Activated CD4-positive, alpha-beta T cell treated with anti-CD3 and anti-CD28 coated beads for 48 hours (primary cell): ENCODE measurements around the gene ME2.
A peak's percentile ranks its signal among the peaks of the same experiment; 100 is the strongest.
"Not testable (repeated sequence)": the region's sequence is repeated elsewhere in the genome, so short reads cannot be mapped to it uniquely, and the experiment has no call there.

ENCODE experiments used
- DNase-seq: peaks from one replicate; pipeline ENCODE4 v3.0.0-alpha.2; 2020

Gene ME2

DNA sequence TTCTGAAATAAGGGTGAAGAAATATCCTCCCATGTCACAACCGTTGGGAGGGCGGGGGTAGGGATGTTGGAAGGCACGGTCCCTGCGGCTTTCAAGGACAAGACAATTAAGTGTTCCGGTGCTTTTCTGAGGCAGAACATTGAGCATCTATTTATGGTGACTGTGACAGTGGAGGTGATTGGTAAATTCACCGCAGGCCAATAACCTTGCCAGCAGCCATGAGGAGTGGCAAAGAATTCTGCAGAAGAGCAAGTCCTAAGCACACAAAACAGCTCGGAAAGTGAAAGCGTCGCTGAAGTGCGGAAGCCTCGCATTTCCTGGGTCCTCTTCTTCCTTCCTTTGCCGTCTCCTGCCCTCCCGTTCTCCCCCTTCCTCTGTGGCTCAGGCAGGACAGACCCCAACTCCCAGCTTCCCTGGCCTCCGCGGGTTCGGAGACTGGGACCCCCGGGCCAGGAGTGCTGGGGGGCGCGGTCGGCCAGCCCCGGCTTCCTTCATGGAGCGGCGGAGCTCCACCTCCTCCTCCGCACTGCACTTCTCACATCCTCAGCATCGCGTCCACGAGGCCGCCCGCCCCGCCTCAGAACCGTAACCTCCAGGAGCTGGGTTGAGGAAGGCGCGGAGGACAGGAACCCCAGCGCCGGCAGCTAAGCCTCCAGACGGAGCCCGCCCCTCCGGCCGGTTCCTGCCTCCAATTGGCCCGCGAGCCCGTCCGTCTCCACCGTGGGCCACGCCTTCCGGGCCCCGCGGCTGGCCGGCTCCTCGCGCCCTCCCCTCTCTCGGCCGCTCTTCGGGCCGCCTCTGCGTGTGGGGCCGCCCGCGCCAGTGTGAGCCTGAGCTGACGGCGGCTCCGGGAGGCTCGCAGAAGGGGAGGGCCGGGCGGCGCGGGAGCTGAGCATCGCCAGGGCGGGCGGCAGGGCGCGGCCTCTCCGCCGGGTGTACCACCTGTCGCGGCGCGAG lies at the start of gene ME2:
Gene ME2, plus strand, starts transcription at position 774 of the 957 bp plus-strand sequence. CDS start 16,703 bp downstream, outside the sequence.
- DNase-seq, result peak; percentile 95

DNA sequence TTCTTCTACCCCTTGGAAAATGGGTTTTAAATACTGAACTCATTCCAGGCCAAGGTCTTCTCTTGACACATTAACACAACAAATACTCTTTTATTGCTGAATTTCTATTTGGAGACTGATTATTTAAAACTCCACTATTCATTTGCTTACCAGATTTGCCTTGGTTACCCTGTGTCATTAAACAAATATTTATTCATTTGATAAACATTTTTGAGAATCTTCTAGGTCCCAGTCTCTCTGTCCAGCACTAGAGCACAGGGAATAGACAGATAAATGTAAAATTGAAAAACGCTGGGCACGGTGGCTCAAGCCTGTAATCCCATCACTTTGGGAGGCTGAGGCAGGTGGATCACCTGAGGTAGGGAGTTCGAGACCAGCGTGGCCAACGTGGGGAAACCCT lies 49.3 kb upstream of the ME2 start:
- DNase-seq, result no peak

DNA sequence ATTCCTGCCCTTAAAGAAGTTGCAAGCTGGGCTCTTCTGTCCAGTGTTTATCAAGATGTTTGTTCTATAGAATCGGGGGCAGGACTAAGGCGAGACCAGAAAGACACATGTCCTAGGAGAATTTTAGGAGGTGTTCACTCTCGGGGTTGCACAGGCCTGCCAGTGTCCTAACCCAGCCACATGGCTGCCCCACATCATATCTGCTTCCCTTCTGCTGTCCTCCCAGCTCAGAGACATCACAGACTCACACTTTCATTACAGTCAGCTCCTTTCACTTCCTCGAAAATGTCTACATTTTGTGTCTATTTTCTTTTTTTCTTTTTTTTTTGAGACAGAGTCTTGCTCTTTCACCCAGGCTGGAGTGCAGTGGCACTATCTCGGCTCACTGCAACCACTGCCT lies 48.4 kb upstream of the ME2 start:
- no peak for DNase-seq

DNA sequence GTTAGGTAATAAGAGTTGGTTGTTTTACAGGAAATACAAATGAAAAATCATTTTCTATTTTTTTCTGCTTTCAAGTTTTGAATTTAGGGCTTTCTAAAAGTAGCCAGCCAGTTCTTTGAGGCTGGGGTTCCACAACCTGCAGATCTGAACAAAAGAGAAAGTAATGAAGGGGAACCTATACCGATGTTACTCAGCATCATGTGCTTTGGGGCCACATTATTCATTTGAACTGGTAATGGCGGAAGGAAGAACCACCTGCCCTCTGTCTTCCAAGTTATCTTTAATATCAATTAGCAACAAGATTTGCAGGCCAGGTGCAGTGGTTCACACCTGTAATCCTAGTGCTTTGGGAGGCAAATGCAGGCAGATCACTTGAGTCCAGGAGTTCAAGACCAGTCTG lies 46.2 kb upstream of the ME2 start:
- no peak for DNase-seq

DNA sequence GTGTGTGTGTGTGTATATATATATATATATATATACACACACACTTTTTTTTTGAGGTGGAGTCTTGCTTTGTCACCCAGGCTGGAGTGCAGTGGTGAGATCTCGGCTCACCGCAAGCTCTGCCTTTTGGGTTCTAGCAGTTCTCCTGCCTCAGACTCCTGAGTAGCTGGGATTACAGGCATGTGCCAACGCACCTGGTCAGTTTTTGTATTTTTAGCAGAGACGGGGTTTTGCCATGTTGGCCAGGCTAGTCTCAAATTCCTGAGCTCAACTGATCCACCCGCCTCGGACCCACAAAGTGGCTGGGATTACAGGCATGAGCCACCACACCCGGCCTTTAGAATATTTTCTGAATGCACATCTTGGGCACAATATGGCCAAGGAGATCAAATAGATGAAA lies 45.4 kb upstream of the ME2 start:
- not testable (repeated sequence) for DNase-seq

DNA sequence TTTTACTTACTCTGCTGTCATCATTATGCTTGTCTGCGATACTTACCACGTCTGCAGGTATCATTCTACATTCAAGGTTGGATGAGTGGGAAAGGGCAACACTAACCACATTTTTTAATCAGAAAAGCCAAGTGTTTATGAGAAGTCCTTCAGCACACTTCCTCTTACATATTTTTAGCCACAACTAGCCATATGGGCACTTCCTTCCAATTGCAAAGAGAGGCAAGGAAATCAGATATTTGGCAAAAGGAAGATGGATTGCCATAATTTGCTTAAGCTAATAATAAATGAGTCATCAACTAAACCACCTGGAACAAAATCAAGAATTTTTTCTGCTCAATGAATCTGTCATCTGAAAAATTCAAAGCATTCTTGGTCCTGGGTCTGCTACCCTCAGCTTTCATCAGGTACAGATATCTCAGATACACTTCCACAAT lies 42.4 kb upstream of the ME2 start:
- no peak for DNase-seq

DNA sequence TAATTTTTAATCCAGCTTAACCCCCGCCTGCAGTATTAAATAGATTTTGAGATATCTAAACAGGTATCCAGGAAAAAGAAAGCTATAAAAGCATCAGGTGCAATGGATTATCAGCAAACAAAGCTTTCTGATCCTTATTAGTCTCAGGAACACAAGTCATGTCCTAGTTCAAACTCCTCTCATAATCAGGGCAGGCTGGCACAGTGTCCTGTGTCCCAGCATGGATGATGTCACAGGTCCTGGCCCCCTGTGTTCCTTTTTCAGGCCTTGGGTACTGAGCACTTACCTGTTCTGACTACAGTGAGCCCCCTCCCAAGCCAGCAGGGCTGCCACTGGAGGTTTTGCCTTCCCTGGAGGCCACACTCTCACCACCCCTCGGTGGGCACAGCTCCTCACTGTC lies 39.6 kb upstream of the ME2 start:
- DNase-seq, result no peak

DNA sequence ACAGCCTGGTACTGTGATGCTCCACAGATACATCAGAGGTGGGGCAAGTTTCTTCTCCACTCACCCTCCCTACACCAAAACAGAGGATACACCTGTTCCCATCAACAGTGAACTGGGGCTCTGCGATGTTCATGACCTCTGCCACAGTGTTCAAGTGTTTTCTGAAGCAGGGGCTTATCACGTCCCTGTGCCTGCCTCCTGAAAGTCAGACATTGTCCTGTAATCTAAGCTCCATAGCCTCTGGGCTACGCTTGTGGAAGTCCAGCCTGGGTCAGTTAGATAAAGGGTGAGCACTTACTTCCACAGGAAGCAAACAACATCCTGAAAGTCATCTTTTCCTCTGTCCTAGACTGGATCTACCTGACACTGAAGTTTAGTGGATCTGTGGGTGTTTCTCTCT lies 38.9 kb upstream of the ME2 start:
- no peak for DNase-seq

DNA sequence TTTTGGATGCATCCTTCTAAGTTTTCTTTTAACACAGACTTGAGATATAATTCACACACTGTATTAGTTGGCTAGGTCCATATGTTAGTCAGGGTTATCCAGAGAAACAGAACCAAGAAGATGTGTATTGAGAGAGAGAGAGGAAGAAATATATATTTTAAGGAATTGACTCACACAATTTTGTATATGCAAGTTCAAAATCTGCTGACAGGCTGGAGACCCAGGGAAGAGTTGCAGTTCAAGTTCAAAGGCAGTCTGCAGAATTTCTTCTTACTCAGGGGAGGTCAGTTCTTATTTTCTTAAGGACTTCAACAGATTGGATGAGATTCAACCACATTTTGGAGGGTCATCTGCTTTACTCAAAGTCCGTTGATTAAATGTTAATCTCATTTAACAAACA lies 36.1 kb upstream of the ME2 start:
- DNase-seq, result no peak

DNA sequence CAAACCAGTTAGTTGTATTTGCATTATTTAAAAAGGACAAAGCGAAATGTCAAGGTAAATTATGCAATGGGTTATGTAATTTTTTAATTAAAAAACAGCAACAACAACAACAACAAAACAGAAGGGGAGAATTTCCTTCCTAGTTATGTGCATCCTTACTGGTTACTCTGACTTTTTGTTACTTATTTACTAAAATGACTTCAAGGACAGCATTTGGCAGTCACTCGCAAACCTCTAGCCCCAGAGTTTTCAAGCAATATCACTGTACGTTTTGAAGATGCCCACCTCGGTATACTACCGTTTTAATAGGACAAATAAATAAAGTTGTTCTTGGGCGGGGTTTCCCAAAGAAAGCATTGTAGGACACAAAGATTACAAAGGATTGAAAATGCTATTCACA lies 34.4 kb upstream of the ME2 start:
- no peak for DNase-seq

DNA sequence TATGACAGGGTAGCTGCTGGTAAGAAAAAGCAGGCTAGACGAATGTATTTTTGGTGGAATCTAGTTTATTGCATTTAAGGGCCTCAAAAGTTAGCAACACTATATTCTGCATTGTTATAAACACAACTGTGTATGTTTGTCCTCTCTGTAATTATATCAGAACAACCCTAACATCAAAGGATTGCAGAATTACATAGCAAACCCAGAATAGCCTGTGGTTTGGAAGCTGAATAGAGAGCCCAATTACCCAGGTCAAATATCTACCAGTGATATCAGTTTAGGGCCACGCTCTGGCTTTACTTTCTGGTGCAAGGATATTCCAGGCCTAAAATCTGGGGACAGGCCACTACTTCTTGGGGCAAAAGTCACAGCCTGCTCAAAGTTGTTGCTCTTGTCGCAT lies 34.0 kb upstream of the ME2 start:
- no peak for DNase-seq

DNA sequence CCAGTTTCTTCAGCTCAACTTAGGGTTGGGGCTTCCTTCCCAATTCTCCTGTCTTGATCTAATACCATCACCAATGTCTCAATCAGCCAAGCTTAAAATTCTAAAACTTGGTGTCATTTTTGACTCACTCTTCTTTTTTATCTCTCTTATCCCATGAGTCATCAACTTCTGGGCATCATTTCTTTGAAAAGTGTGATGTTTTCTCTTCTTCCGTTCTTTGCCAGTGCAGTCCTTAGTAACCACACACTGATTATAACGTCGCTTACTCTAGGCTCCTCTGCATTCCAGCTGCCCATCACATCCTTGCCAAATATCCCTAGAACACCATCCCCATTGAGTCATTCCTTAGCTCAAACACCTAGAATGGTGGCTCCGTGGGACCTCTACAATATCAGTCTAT lies 31.7 kb upstream of the ME2 start:
- DNase-seq, result no peak

DNA sequence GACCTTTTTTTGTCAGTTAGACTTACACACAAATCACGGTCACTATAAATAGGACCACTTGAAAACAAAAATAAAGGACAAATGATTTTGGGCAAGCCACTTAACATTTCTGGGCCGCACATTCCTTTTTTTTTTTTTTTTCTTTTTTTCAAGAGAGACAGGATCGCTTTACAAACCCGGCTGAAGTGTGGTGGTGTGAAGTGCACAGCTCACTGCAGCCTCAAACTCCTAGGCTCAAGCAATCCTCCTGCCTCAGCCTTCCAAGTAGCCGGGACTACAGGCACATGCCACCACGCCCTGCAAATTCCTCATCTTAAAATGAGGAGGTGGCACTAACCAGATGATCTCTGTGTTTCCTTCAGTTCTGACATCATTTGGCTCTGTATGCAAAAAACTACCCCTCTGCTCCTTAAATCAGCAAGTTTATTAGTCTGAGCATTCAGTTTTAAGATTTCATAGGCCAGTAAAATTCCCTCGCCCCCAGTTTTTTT lies 30.8 kb upstream of the ME2 start:
- DNase-seq, result no peak

DNA sequence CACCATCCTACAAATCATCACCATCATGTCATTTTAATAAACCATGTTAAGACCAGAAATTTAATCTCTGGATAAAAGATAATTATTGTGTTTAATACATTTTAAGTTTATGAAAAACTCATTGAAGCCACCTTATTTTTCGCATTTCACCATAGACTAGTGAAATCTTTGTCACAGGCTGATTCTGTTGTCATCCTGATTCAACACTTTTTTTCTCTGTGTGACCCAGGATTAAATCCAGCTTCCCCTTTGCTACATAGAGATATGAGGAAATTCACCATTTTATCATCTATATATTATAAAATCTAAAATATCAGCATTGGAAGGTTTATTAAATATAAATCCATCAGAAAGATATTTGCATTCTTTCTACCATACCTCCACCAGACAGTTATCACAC lies 29.9 kb upstream of the ME2 start:
- DNase-seq, result no peak

DNA sequence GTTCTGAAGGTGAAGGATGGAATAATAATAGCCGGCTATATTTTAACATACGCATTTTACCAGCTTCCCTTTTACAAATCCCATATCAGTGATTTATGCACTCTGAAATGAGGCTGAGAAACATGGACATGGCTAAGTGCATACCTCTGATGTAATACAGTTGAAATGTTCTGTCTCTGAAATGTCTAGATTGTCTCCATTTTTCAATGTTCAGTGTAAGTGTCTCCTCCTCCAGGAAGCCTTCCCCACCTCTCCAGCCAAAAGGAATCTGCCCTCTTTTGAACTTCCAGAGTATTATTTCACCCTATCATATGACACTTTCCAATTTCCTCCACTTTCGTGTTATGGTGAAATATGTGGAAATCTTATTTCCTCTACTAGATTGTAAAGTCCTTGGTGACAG lies 29.5 kb upstream of the ME2 start:
- DNase-seq, result no peak

DNA sequence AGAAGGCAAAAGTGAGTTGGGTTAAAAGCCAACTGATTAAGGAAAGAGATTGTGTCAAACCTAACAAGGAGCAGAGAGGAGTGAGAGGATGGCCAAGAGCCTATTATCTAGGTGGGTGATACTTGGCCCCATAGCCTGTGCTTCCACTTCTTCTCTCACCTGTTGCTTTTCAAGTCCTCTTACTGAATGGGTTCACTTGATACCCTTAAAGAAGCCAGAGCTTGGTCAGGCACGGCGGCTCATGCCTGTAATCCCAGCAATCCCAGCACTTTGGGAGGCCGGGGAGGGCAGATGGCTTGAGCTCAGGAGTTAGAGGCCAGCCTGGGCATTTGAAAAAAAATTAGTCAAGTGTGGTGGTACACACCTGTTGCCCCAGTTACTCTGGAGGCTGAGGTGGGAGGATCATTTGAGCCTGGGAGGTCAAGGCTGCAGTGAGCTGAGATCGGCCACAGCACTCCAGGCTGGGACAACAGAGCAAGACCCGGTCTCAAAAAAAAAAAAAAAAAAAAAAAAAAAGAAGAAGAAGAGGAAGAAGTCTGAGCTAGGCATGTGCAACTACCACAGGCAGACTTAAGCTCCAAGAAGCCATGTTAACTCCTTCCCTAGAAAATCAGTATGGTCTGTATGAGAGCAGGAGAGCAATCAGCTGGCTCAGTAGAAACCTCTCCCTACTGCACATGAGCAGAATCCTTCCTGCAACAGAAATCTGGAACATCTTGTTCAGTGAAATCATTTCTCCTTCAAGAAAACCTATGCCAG lies 28.4 kb upstream of the ME2 start:
- no peak for DNase-seq

DNA sequence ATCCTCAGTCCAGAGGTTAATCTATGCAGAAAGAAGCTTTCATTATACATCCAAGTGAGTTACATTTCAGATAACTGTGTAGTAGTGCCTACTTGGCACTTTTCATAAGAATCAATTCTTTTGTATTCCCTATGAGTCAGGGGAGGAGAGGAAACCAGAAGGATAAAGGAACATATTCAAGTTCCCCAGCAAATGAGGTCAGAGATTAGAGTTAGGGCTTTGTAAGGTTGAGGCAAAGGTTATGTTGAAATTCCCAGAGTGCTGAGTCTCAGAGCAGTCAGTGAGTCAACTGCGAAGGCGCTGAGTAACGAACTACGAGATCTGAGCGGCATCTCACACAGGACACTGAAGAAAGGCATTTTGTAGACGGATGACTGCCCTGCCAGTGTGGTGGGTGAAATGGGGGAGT lies 25.1 kb upstream of the ME2 start:
- DNase-seq, result no peak

DNA sequence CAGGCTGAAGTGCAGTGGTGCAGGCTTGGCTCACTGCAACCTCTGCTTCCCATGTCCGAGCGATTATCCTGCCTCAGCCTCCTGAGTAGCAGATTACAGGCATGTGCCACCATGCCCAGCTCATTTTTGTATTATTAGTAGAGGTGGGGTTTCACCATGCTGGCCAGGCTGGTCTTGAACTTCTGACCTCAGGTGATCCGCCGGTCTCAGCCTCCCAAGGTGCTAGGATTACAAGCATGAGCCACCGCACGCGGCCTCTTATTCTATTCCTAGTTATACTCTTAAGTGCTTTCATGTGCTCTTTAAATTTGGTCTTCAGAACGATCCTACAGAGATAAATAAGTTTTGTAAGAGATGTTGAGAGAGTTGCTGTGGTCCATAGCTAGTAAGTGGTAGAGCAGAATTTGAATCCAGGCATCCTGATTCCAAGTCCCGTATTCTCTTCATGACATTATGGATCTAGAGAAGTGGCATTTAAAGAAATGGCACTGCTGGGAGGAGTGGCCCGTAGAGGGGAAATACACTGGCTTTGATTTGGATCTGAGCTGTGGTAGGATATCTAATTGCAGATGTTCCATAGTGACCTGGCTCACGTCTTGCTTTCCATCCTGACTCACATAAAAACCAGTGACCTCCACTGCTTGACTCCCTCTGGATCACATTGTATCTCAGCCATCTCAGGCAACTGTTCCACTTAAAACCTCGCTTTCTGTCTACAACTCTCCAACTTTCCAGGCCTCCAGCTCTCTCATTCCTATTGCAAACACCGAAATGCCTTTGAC lies 22.8 kb upstream of the ME2 start:
- no peak for DNase-seq

DNA sequence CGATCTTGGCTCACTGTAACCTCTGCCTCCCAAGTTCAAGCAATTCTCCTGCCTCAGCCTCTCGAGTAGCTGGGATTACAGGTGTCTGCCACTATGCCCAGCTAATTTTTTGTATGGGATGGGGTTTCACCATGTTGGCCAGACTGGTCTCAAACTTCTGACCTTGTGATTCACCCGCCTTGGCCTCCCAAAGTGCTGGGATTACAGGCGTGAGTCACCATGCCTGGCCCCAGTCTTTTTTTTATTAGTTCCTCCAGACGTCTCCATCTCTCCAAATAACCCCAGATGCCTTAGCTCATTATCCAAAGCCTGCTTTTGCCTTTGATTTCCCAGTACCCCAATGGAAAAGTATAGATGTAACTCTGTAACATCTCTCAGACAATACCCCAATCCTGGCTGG lies 21.8 kb upstream of the ME2 start:
- not testable (repeated sequence) for DNase-seq

DNA sequence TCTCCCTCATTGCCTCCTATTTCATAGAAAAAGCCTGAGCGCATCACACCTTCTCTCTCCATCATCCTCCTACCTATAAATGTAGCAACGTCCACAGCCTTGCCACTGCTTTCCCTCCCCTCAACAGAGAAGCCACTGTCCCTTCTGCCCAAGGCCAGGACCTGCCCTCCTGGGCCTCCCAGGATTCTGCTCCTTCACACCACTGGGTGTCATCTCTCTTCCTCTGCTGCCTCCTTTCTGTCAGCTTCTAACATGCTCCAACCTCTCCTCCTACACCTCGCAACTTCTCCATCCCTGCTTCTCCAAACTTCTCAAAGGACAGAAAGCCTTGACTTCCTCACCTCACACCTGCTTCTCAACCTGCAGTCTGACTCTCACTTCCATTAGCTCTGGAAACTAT lies 21.2 kb upstream of the ME2 start:
- no peak for DNase-seq

DNA sequence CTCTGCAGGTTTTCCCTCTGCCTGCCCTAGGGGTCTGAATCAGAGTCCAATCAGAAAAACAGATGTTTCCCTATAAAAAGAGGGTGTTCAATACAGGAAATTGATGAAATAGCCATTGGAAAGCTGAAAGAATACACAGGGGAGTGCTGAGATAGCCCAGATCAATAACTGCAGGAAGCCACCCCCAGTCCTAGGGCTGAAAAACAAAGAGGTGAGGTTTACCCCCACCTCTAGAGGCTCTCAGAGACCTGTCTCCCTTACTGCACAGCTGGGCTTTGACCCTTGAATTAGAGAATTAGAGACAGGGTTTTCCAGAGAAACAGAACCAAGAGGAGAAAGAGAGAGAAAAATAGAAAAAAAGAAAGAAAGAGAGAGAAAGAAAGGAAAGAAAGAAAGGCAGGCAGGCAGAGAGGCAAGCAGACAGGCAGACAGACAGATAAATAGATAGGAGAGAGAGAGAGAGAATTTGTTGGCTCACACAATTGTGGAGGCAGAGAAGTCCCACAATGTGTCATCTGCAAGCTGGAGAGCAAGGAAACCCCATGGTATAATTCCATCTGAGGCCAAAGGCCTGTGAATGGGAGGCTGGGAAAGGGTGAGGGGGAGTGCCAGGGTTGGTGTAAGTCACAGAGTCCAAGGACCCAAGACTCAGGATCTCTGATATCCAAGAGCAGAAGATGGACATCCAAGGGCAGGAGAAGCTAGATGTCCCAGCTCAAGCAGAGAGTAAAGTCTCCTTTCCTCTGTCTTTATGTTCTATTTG lies 18.9 kb upstream of the ME2 start:
- DNase-seq, result no peak

DNA sequence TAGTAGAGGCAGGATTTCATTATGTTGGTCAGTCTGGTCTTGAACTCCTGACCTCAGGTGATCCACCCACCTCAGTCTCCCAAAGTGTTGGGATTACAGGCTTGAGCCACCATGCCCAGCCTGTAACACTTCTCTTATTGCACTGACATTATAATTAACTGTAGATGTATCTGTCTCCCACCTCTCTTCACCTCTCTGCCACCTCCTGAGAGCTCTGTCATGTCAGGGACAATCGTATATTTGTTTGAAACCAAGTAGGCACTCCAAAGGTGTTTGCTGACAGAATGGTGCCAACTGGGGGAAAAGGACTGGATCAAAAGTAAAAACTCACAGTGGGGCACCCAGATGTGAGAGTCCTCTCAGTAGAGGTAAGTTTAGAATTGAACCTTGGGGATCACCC lies 17.3 kb upstream of the ME2 start:
- DNase-seq, result no peak
